GM23338 (cell line): ENCODE measurements around the gene CACNA1G. TPM values are rescaled to one million over a fixed set of nuclear protein-coding genes. Genes with fewer than 3 reads are reported as not detected.

Source experiments
- ATAC-seq: fragments of 200-7000 bp; cut with Tn5 transposase; 3 replicates; pipeline ENCODE4 v1.9.1; 2020
- DNase-seq: peaks from one replicate; pipeline ENCODE4 v3.0.0-alpha.2; 2015; ENCODE audit warnings: low spot score
- H2AFZ ChIP-seq: fragments of 200-600 bp; sonication (generic); 2 replicates; pipeline ENCODE4 v1.8.0; 2016; ENCODE audit warnings: antibody characterized with exemption, mild to moderate bottlenecking, moderate library complexity
- H3F3A ChIP-seq: fragments of 200-600 bp; sonication (generic); replicated peaks from 2 replicates; pipeline ENCODE4 v1.8.0; 2017; ENCODE audit warnings: antibody characterized with exemption, mixed run types, low read depth
- H3K27ac ChIP-seq: fragments of 200-600 bp; sonication (generic); 2 replicates; pipeline ENCODE4 v1.6.1; 2016; ENCODE audit warnings: low read depth
- H3K27me3 ChIP-seq: fragments of 200-600 bp; sonication (generic); 2 replicates; pipeline ENCODE4 v1.8.0; 2016; ENCODE audit warnings: mild to moderate bottlenecking, mixed run types, moderate library complexity; ENCODE audit not compliant: insufficient read depth
- H3K36me3 ChIP-seq: fragments of 200-600 bp; sonication (generic); 2 replicates; pipeline ENCODE4 v1.8.0; 2016; ENCODE audit warnings: mild to moderate bottlenecking; ENCODE audit not compliant: insufficient read depth
- H3K4me1 ChIP-seq: fragments of 200-600 bp; sonication (generic); 2 replicates; pipeline ENCODE4 v1.8.0; 2016; ENCODE audit warnings: mild to moderate bottlenecking, moderate library complexity; ENCODE audit not compliant: insufficient read depth
- H3K4me2 ChIP-seq: fragments of 200-600 bp; sonication (generic); 2 replicates; pipeline ENCODE4 v1.7.1; 2017; ENCODE audit warnings: mixed run types
- H3K4me3 ChIP-seq: fragments of 200-600 bp; sonication (generic); 2 replicates; pipeline ENCODE4 v1.6.1; 2016; ENCODE audit warnings: mixed run types
- H3K79me2 ChIP-seq: fragments of 200-600 bp; sonication (generic); replicated peaks from 2 replicates; pipeline ENCODE4 v1.8.0; 2017; ENCODE audit warnings: mild to moderate bottlenecking; ENCODE audit not compliant: insufficient read depth
- H3K9me2 ChIP-seq: fragments of 200-600 bp; sonication (generic); 2 replicates; pipeline ENCODE4 v1.8.0; 2017; ENCODE audit not compliant: insufficient read depth
- H4K20me1 ChIP-seq: fragments of 200-600 bp; sonication (generic); replicated peaks from 2 replicates; pipeline ENCODE4 v1.8.0; 2017; ENCODE audit warnings: mild to moderate bottlenecking; ENCODE audit not compliant: insufficient read depth
- H3K27ac Mint-ChIP-seq: 2 replicates; pipeline ENCODE4 v1.8.0; 2020; ENCODE audit warnings: inconsistent platforms, mild to moderate bottlenecking, moderate library complexity, mixed read lengths
- H3K27me3 Mint-ChIP-seq: 3 replicates; pipeline ENCODE4 v1.8.0; 2022; ENCODE audit warnings: low read depth, mild to moderate bottlenecking, moderate library complexity, mixed read lengths, inconsistent platforms; ENCODE audit not compliant: insufficient read depth, poor library complexity
- H3K36me3 Mint-ChIP-seq: 3 replicates; pipeline ENCODE4 v1.8.0; 2021; ENCODE audit warnings: low read depth, mild to moderate bottlenecking, inconsistent platforms, moderate library complexity, mixed read lengths
- H3K4me1 Mint-ChIP-seq: 3 replicates; pipeline ENCODE4 v1.8.0; 2020; ENCODE audit warnings: mild to moderate bottlenecking, inconsistent platforms, mixed read lengths
- H3K4me3 Mint-ChIP-seq: 3 replicates; pipeline ENCODE4 v1.8.0; 2021; ENCODE audit warnings: moderate library complexity, mild to moderate bottlenecking, inconsistent platforms, mixed read lengths
- H3K9me3 Mint-ChIP-seq: 3 replicates; pipeline ENCODE4 v1.8.0; 2020; ENCODE audit warnings: moderate library complexity, mild to moderate bottlenecking, inconsistent platforms, mixed read lengths
- CREB1 ChIP-seq: fragments of 250-450 bp; sonication (Bioruptor Pico); IDR thresholded peaks from 2 replicates; pipeline ENCODE4 v1.5.0; 2020; ENCODE audit warnings: low read depth, mild to moderate bottlenecking, moderate library complexity
- EZH2 ChIP-seq: fragments of 200-600 bp; sonication (generic); IDR thresholded peaks from one replicate; pipeline ENCODE4 v1.8.0; 2017; ENCODE audit warnings: antibody characterized with exemption, mild to moderate bottlenecking, low read depth; ENCODE audit not compliant: unreplicated experiment
- EZH2phosphoT487 ChIP-seq: fragments of 200-600 bp; sonication (generic); IDR thresholded peaks from one replicate; pipeline ENCODE4 v1.8.1; 2018; ENCODE audit warnings: antibody characterized with exemption; ENCODE audit not compliant: unreplicated experiment
- JUNB ChIP-seq: IDR thresholded peaks from one replicate; pipeline ENCODE4 v1.6.1; 2016; ENCODE audit warnings: antibody characterized with exemption; ENCODE audit not compliant: unreplicated experiment
- POLR2AphosphoS5 ChIP-seq: IDR thresholded peaks from 2 replicates; pipeline ENCODE4 v1.6.1; 2016; ENCODE audit warnings: antibody characterized with exemption, low read depth
- REST ChIP-seq: IDR thresholded peaks from one replicate; pipeline ENCODE4 v1.6.1; 2018; ENCODE audit warnings: antibody characterized with exemption; ENCODE audit not compliant: unreplicated experiment
- polyA plus RNA-seq: library from polyadenylated mRNA; unstranded; fragments of >200 nt; fragmentation: Nextera tagmentation; extraction: Ambion mirVana; gene quantifications from 2 replicates; pipeline ENCODE4 v1.2.1, GENCODE V29; 2016
- total RNA-seq: library from RNA; depleted of rRNA; stranded (reverse); fragments of >200 nt; shearing (Covaris generic); gene quantifications from 2 replicates; pipeline ENCODE4 v1.2.3, GENCODE V29; 2014
- TF ChIP-seq, protein P1 (sequence below): fragments of 250-450 bp; sonication (Bioruptor Pico); IDR thresholded peaks from 2 replicates; pipeline ENCODE4 v1.5.0; 2020; ENCODE audit warnings: mild to moderate bottlenecking, moderate library complexity
- TF ChIP-seq, protein P2 (sequence below), 2 experiments: fragments of 200-600 bp in 1 of 2; sonication (generic) in 1 of 2; conservative IDR thresholded peaks; 2 replicates each; pipeline versions ENCODE4 v1.5.1 to v1.6.1; 2016 to 2017; ENCODE audit warnings: antibody characterized with exemption in 2 of 2, low read depth in 2 of 2, mild to moderate bottlenecking in 2 of 2, moderate library complexity in 1 of 2

CACNA1G gene
- total and polyA plus RNA-seq, 2 experiments from 2014 or later: 1.4 to 5.1 TPM

DNA sequence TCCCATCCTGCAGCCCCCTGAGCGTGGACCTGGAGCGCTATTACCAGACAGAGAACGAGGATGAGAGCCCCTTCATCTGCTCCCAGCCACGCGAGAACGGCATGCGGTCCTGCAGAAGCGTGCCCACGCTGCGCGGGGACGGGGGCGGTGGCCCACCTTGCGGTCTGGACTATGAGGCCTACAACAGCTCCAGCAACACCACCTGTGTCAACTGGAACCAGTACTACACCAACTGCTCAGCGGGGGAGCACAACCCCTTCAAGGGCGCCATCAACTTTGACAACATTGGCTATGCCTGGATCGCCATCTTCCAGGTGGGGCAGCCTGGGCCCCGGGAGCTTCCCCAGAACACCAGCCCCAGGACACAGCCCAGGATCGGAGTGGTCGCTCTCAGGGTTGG lies 12.0 kb downstream of the CACNA1G start (continued):
- TF ChIP-seq REST (no peak), EZH2phosphoT487 (no peak), CREB1 (CRISPR knock-in tag) (no peak), POLR2AphosphoS5 (no peak)

DNA sequence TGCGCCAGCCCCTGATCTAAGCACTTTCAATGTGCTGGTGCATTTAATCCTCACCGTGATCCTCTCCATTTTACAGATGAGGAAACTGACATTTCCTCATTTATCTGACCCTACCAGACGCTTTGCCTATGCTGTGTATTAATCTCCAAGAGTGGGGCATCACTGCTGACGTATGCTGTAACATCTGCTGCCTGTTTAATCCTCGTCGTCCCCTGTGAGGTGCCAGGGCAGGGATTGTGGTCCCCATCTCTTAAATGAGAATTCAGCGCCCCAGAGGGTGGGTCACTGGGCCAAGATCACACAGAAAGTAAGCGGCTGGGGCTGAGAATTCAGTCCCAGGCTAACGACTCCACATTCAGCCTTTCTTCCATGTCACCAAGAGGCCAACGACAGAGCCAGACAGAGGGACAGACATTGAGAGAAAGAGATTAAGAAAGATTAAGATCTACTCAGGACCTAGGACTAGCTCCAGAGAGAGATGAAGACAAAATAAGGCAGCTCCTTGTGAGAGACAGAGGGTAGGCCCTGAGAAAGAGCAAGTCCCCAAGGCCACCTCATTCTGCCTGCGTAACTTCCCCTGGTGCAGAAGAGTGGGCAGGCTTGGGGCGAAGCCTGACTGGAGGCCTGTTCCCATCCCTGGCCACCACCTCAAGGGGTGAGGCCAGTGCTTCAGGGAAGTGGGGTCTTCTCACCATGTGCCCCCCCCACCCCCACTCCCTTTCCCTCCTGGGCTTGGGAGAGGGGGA lies 13.5 kb downstream of the CACNA1G start:
- no peaks in the 10 kb centered on the region for H3K27me3 ChIP-seq
- Mint-ChIP-seq H3K27me3 (peaks cover 10% of the 10 kb centered on the region), H3K4me3 (no peak overlapping the region), H3K4me1 (peaks cover 31% of the 10 kb centered on the region), H3K36me3 (no peaks in the 10 kb centered on the region; the same call in 2 of the 3 replicates), H3K9me3 (no peaks in the 10 kb centered on the region), H3K27ac (no peak overlapping the region)
- no peaks in the 10 kb centered on the region for H3K9me2 ChIP-seq
- DNase-seq (no peak), ATAC-seq (no peak)
- H2AFZ ChIP-seq: no peak overlapping the region
- H3K4me3 ChIP-seq: no peak overlapping the region
- TF ChIP-seq, protein P1, sequence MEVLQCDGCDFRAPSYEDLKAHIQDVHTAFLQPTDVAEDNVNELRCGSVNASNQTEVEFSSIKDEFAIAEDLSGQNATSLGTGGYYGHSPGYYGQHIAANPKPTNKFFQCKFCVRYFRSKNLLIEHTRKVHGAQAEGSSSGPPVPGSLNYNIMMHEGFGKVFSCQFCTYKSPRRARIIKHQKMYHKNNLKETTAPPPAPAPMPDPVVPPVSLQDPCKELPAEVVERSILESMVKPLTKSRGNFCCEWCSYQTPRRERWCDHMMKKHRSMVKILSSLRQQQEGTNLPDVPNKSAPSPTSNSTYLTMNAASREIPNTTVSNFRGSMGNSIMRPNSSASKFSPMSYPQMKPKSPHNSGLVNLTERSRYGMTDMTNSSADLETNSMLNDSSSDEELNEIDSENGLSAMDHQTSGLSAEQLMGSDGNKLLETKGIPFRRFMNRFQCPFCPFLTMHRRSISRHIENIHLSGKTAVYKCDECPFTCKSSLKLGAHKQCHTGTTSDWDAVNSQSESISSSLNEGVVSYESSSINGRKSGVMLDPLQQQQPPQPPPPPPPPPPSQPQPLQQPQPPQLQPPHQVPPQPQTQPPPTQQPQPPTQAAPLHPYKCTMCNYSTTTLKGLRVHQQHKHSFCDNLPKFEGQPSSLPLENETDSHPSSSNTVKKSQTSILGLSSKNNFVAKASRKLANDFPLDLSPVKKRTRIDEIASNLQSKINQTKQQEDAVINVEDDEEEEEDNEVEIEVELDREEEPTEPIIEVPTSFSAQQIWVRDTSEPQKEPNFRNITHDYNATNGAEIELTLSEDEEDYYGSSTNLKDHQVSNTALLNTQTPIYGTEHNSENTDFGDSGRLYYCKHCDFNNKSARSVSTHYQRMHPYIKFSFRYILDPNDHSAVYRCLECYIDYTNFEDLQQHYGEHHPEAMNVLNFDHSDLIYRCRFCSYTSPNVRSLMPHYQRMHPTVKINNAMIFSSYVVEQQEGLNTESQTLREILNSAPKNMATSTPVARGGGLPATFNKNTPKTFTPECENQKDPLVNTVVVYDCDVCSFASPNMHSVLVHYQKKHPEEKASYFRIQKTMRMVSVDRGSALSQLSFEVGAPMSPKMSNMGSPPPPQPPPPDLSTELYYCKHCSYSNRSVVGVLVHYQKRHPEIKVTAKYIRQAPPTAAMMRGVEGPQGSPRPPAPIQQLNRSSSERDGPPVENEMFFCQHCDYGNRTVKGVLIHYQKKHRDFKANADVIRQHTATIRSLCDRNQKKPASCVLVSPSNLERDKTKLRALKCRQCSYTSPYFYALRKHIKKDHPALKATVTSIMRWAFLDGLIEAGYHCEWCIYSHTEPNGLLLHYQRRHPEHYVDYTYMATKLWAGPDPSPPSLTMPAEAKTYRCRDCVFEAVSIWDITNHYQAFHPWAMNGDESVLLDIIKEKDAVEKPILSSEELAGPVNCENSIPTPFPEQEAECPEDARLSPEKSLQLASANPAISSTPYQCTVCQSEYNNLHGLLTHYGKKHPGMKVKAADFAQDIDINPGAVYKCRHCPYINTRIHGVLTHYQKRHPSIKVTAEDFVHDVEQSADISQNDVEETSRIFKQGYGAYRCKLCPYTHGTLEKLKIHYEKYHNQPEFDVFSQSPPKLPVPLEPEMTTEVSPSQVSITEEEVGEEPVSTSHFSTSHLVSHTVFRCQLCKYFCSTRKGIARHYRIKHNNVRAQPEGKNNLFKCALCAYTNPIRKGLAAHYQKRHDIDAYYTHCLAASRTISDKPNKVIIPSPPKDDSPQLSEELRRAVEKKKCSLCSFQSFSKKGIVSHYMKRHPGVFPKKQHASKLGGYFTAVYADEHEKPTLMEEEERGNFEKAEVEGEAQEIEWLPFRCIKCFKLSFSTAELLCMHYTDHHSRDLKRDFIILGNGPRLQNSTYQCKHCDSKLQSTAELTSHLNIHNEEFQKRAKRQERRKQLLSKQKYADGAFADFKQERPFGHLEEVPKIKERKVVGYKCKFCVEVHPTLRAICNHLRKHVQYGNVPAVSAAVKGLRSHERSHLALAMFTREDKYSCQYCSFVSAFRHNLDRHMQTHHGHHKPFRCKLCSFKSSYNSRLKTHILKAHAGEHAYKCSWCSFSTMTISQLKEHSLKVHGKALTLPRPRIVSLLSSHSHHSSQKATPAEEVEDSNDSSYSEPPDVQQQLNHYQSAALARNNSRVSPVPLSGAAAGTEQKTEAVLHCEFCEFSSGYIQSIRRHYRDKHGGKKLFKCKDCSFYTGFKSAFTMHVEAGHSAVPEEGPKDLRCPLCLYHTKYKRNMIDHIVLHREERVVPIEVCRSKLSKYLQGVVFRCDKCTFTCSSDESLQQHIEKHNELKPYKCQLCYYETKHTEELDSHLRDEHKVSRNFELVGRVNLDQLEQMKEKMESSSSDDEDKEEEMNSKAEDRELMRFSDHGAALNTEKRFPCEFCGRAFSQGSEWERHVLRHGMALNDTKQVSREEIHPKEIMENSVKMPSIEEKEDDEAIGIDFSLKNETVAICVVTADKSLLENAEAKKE: no peak
- no peak for TF ChIP-seq JUNB
- TF ChIP-seq, protein P2, sequence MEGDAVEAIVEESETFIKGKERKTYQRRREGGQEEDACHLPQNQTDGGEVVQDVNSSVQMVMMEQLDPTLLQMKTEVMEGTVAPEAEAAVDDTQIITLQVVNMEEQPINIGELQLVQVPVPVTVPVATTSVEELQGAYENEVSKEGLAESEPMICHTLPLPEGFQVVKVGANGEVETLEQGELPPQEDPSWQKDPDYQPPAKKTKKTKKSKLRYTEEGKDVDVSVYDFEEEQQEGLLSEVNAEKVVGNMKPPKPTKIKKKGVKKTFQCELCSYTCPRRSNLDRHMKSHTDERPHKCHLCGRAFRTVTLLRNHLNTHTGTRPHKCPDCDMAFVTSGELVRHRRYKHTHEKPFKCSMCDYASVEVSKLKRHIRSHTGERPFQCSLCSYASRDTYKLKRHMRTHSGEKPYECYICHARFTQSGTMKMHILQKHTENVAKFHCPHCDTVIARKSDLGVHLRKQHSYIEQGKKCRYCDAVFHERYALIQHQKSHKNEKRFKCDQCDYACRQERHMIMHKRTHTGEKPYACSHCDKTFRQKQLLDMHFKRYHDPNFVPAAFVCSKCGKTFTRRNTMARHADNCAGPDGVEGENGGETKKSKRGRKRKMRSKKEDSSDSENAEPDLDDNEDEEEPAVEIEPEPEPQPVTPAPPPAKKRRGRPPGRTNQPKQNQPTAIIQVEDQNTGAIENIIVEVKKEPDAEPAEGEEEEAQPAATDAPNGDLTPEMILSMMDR (conservative IDR thresholded peaks at IDR 0.05; ENCODE audit: low read depth in 2 of 2): no peak
- TF ChIP-seq EZH2: no peak
- H3K4me2 ChIP-seq: no peak overlapping the region
- no peaks in the 10 kb centered on the region for H4K20me1 ChIP-seq
- no peaks in the 10 kb centered on the region for H3K79me2 ChIP-seq
- H3K36me3 ChIP-seq: no peaks in the 10 kb centered on the region
- no peak overlapping the region for H3K27ac ChIP-seq
- H3K4me1 ChIP-seq: peaks cover 8% of the 10 kb centered on the region
- no peaks in the 10 kb centered on the region for H3F3A ChIP-seq
